HG02943 (cell line): ENCODE results near the gene ST6GALNAC1.
"Not testable (repeated sequence)": the region's sequence is repeated elsewhere in the genome, so short reads cannot be mapped to it uniquely, and the experiment has no call there.

ENCODE experiments used
- ATAC-seq: cut with Tn5 transposase; IDR thresholded peaks from one replicate; pipeline ENCODE4 v1.9.1; 2021; ENCODE audit warnings: mild to moderate bottlenecking, low read depth, moderate library complexity; ENCODE audit not compliant: unreplicated experiment

Gene ST6GALNAC1

DNA sequence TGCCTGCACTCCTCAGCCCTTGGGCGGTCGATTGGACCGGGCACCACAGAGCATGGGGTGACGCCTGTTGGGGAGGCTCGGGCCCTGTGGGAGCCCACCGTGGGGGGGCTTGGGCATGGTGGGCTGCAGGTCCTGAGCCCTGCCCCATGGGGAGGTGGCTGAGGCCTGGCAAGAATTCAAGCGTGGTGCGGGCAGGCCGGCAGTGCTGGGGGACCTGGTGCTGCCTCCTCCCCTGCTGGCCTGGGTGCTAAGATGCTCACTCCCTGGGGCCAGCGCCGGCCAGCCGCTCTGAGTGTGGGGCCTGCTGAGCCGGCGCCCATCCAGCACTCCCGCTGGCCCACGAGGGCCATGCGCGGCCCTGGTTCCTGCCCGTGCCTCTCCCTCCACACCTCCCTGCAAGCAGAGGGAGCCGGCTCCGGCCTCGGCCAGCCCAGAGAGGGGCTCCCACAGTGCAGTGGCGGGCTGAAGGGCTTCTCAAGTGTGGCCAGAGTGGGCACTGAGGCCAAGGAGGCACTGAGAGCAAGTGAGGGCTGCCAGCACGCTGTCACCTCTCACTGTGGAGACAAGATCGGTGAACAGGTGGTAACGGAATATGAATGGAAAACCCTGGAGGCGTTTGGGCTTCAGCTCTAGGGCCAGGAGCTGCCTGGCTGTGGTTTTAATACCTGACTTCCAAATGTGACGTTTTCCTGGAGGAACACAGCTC lies 28.5 kb downstream of the ST6GALNAC1 start:
- ATAC-seq, result no peak

DNA sequence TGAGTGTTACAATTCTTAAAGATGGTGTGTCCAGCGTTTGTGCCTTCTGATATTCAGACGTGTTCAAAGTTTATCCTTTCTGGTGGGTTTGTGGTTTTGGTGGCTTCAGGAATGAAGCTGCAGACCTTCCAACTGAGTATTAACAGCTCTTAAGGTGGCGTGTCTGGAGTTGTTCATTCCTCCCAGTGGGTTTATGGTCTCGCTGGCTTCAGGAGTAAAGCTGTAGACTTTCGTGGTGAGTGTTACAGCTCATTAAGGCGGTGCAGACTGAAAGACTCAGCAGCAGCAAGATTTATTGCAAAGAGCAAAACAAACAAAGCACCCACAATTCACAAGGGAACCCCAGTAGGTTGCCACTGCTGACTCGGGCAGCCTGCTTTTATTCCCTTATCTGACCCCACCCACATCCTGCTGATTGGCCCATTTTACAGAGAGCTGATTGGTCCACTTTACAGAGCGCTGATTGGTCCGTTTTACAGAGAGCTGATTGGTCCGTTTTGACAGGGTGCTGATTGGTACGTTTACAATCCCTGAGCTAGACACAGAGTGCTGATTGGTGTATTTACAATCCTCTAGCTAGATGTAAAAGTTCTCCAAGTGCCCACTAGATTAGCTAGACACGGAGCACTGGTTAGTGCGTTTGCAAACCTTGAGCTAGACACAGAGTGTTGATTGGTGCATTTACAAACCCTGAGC lies 29.3 kb downstream of the ST6GALNAC1 start:
- not testable (repeated sequence) for ATAC-seq

DNA sequence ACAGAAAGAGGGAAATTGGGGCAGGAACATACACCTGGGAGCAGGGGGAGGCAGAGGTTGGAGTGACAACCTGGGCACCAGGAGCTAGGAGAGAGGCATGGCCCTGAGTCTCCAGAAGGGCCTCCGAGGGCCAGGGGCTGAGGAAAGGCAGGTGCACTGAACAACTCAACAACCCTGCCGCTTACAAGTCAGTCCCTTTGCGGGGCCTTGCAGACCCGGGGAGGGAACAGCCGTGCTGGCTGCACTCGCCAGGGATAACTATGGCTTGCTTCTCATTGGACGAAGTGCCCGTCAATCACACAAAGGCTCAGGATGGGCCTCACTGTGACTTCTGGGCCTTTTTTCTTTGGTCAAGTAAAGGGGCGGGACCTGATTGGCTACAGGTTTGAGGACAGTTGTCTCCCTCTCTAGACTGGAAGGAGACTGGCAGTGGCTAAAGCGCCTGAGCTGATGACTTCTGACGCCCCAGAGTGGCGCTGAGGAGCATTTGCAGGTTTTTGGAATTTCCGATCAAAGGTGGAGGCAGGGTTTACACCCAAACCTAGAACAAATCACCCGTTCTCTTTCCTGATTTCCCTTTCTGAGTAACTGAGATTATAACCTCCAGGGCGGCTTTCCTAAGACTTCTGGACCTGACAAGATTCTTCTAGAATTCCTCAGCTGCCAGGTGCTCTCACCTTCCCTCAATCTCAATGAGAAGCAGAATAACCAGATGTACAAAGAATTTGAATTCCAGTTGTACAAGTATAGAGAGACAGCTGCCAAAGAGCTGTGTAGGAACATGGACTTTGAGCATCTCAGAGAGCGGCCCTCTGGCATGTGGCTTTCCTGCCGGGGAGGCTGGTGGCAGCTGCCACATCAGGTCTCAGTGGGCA lies 30.3 kb downstream of the ST6GALNAC1 start:
- no peak for ATAC-seq

DNA sequence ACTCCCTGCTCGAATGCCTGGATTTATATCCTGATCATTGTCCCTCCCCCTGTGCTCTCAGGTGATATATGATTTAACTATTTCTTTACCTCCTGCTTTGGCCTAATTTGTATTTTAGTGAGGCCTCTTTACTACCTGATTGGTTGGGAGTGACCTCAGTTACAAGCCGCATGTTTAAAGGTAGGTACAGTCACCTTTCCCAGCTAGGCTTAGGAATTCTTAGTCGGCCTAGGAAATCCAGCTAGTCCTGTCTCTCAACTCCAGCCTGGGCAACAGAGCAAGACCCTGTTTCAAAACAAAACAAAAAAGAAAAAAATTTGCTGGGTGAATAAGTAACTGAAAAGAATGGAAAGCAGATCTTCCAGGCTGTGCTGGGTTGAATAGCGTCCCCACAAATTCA lies 31.1 kb downstream of the ST6GALNAC1 start:
- no peak for ATAC-seq

DNA sequence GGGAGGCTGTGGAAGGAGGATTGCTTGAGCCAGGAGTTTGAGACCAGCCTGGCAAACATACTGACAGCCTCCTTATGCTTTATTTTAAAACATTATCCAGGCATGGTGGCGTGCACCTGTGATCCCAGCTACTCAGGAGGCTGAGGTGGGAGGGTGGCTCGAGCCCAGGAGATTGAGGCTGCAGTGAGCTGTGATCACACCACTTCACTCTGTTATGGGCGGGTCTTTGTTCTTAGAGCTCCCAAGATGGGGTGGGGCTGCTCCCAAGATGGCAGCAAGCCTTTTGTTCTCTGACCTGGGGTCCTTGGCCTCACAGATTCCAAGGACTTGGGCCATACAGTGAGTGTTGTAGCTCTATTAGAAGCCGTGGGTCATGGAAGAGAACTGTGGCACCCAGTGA lies 31.8 kb downstream of the ST6GALNAC1 start:
- no peak for ATAC-seq

DNA sequence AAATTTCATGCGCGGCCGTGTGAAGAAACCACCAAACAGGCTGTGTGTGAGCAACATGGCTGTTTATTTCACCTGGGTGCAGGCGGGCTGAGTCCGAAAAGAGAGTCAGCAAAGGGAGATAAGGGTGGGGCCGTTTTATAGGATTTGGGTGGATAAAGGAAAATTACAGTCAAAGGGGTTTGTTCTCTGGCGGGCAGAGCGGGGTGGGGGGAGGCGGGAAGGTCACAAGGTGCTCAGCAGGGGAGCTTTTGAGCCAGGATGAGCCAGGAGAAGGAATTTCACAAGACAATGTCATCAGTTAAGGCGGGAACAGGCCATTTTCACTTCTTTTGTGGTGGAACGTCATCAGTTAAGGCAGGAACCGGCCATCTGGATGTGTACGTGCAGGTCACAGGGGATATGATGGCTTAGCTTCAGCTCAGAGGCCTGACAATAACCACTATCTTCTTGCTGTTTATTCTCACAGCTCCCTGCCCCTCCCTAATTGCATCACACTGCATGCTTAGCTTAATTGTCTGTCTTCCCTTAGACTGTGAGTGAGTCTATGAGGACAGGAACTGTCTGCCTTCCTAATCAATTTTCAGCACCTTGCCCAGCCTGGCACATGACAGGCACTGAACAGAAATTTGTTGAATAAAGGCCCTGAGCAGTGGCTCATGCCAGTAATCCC lies 32.3 kb downstream of the ST6GALNAC1 start:
- not testable (repeated sequence) for ATAC-seq

DNA sequence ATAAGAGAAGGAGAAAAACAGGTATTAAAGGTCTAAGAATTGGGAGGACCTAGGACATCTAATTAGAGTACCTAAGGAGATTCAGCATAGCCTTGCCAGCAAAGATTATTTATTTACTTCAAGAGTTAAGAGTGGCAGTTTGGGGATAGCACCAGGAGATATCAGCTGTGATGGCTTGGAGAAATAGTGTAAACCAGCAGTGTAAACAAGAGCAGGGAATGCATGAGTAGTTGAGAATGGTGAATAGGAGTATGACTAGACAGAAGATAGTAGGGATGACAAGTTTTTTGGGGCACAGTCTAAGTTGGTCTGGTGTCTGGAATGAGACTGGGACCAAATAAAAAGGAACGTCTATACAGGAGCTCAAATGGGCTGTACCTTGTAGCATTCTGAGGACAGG lies 36.9 kb downstream of the ST6GALNAC1 start:
- not testable (repeated sequence) for ATAC-seq

DNA sequence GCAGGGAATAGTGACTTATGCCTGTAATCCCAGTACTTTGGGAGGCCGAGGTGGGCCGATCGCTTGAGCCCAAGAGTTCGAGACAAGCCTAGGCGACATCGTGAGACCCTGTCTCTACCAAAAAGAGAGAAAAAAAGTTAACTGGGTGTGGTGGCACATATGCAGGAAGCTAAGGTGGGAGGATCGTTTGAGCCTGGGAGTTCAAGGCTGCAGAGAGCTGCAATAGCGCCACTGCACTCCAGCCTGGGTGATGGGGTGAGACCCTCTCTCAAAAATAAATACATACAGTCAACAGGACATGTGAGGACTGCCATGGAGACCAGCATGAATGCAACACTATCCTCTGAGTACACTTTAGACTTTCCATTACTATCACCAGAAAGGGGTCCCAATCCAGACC lies 42.5 kb downstream of the ST6GALNAC1 start:
- no peak for ATAC-seq

DNA sequence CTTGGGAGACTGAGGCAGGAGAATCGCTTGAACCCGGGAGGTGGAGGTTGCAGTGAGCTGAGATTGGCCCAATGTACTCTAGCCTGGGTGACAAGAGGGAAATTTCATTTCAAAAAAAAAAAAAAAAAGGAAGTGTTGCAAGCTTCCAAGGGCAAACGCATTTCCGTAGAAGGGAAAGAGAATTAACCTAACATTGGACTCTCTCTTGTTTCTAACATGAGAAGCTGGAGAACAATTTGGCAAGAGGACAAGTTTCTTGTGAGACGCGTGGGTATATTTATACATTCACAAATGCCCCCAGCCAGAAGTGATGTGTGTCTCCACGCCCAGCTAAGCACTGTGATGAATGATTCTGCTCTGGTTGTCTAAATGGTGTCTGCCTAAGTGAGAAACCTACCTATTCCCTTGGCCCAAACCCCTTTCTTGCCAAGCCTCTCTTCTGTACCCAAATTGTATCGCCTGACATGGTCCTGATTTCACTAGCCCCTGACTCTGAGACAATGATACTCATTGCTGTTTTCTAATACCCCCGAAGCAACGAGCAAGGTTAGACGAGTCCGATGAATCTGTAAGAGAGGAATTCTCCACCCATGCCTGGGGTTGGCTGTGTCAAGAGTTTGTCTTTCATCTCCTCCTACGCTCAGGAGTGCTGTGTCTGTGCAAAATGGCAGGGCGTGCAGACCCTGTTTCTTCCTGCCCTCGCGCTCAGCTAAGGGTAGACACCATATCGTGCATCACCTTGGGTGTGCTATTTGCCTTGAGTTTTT lies 43.7 kb downstream of the ST6GALNAC1 start:
- no peak for ATAC-seq

DNA sequence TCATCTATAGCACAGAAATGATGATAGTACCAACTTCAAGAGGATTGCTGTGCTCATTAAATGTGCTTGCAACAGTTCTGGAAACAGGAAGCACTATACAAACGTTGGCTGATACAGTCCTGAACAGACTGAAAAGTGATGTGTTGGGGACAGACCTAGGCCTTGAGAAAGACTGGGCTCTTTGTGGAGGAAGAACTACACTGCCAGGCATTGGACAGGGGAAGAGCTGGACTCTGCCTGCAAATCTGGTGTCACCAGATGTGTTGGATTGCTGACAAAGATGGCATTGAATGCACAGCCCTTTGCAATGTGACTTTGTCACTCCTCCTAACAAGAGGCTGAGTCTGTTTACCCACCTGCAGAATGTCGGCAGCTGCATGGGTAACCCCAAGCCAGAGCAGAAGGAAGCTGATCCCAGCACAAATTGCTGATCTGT lies 45.5 kb downstream of the ST6GALNAC1 start:
- ATAC-seq, result no peak

DNA sequence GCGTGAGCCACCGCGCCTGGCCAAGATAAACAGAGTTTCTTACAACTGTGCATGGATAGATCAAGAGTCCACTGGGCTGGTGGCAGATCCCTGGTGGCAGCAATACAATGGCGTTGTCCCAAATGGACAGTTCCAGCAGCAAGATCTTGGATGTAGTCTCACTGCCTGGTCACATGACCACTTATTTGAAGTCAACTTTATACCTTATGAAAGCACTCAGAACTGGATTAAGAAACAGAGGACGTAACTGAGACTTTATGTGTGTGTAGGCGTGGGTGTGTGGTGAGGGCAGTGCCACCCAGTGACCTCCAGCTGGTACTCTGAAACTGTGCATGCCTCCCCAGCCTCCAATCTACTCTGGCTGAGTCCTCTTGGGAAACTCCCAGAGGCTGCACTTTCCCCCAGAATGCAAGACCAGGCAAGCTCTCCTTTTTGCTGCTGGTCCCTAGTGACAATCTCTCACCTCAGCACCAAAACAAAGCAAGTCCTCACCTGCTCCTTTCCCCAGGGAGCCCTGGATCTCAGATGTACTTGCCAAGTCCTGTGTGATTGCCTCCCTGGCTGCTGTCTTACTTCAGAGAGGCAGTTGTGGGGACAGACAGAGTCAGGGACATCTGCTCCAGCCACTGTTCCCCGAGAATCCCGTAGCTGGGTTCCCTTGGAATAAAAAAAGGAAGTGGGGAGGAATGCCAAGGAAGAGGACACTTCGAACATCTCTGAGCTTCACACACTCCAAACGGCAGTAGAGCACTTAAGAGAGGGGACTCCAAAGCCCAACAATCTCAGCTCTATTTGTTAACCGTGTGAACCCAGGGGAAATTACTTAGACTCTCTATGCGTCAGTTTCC lies 46.2 kb downstream of the ST6GALNAC1 start:
- ATAC-seq, result no peak

DNA sequence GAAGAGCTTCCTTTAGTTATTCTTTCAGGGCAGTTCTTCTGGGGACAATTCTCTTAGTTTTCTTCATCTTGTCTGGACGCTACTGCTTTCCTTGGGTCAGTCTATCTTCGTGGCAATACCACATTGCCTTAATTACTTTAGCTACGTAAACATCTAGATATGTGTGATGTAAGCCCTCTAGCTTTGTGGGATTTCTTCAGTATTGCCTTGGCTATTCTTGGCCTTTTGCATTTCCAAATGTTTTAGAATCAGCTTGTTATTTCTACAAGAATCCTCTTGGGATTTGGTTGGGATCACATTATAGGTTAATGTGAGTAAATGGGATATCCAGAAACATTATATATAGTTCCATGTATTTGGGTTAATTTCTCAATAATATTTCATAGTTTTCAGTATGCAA lies 48.9 kb downstream of the ST6GALNAC1 start:
- no peak for ATAC-seq

DNA sequence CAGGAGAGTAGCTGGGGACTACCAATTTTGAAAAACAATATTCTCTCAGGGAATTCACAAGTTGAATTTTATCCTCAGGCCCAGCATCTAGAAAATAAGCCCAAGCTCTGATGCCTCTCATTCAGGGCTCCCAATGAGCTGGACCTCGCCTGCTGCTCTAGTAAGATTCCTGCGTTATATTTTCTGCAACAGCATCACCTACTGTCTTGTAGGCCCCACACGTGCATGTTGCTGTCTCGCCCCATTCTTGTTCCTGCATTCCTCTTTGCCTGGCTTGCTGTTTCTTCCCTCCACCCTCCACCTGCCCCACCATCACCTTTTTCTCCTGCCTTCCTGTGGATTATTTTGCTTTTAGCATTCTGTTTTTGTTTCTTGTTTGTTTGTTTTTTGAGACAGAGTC lies 49.6 kb downstream of the ST6GALNAC1 start:
- no peak for ATAC-seq

DNA sequence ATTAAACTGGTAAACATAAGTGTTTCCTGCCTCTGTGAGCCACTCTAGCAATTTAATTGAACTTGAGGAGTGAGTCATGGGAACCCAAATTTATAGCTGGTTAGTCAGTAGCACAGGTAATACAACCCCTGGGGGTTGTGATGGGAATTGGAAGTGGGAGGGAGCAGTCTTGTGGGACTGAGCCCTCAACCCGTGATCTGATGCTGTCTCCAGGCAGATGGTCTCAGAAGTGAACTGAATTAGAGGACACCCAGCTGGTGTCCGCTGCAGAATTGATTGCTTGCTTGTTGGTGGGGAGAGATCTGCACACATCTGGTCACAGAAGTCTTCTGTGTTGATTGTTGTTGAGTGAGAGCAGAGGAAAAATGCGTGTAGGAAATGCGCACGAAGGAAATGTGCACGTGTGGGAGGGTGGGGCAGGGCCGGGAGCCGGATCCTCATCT lies 50.2 kb downstream of the ST6GALNAC1 start:
- no peak for ATAC-seq

DNA sequence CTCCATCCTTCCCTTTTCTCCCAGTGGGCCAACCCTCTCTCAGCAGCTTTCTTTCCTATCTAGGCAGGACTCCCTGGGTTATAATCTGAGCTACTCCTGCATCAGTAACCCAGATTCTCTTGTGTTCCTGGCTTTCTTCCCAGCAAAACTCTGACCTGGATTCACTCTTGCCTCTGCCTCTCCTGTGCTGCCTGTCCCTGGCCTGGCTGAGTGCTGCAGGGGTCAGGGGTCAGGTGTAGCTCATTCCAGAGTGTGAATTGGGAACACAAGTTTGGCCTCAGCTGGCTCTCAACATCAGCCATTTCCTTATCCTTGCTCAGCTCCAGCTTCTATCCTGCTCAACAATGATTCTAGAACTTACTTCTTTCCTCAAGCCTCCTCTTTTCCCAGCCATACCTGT lies 55.4 kb downstream of the ST6GALNAC1 start:
- ATAC-seq, result no peak

DNA sequence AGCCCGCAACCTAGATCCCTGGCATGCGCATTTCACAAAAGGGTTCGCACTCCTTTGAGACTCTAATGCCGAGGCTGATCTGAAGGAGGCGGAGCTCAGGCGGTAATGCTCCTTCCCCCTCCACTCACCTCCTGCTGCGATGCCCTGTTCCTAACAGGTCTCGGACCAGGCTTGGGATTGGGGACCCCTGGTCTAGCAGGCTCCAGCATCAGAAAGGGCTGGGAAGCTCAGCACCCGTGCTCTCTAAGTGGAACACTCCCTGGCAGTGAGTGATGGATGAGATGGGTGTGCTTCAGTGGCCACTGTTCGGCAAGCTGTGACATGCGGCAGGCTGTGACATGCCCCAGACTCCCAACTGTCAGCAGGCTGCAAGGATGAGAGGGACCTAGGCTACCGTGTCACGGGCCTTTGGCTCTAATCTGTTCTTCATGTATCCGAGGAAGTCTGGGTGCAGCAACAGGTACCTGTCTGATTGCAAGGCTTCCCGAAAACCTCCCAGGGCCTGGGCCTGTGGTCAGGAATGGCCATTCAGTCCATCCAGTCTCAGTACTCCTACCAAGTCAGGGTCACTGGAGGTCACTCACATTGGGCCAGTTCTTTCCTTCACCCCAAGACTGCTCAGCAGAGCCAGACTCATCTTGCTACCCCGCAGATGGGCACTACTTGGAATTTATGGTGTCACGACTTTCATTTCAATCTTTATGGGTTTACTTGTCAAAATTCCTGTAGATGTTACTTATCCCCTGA lies 56.6 kb downstream of the ST6GALNAC1 start:
- ATAC-seq, result no peak

DNA sequence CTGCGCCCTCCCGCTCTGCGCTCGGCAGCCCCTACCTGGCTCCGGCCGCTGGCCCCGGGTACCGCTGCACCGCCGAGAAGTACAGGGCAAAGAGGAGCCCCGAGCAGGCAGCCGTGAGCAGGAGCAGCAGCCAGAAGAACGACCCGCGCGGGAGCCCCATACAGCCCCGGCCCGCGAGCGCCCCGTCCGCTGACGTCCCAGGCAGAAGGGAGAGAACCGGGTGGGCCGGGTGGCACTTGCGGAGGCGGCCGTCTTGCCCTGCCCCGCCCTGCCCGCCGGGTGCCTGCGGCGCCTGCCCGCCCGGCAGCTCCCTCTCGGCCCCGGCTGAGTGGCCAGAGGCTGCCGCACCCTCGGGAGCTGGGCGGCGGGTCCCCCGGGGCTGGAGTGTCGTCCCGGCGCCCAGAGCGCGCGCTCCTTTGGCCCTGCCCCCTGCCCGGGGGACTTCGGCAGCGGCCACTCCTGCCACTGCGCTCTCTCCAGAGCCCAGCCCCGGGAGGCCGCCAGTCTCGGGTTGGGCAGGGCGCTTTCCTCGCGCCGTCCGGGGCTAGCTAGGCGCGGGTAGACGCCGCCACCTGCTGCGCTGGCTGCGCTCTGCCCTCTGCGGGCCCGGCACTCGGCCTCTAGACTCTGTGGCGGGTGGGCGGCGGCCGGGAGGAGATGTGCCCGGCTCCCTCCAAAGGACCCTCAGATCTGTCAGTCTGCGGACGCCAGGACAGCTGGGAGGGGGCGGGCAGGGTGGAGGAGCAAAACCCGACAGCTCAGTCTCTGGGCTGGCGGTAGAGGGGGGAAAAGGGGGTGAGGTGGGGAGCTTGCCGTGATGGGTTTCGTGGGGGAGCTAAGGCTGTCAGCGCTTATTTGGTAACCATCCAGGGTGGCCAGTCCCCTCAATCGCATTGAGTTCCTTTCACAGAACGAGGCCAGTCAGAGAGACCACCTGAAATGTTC lies 57.6 kb downstream of the ST6GALNAC1 start, which contains the start of gene ST6GALNAC2:
Gene ST6GALNAC2 (minus strand): TSS at position 212 of the 945 bp plus-strand sequence. CDS start 52 bp downstream, at position 160.
- no peak for ATAC-seq
